Hepatocyte (in vitro differentiated cells): Measurements from ENCODE around the gene TSTD2. TPM values are rescaled to one million over a fixed set of nuclear protein-coding genes. Genes with fewer than 3 reads are reported as not detected.

Source experiments
- DNase-seq: peaks from one replicate; pipeline ENCODE4 v3.0.0-alpha.2; 2016; ENCODE audit warnings: low spot score
- H2AFZ ChIP-seq: fragments of 200-600 bp; sonication (generic); 2 replicates; pipeline ENCODE4 v1.6.0; 2016; ENCODE audit warnings: antibody characterized with exemption, mild to moderate bottlenecking
- H3K27ac ChIP-seq: fragments of 200-600 bp; sonication (generic); 2 replicates; pipeline ENCODE4 v1.5.1; 2016; ENCODE audit warnings: mild to moderate bottlenecking
- H3K27me3 ChIP-seq: fragments of 200-600 bp; sonication (generic); 2 replicates; pipeline ENCODE4 v1.6.1; 2016
- H3K36me3 ChIP-seq: fragments of 200-600 bp; sonication (generic); replicated peaks from 2 replicates; pipeline ENCODE4 v1.5.1; 2016; ENCODE audit warnings: low read depth; ENCODE audit not compliant: insufficient read depth
- H3K4me1 ChIP-seq: fragments of 200-600 bp; sonication (generic); 2 replicates; pipeline ENCODE4 v1.5.1; 2016; ENCODE audit warnings: mild to moderate bottlenecking, moderate library complexity; ENCODE audit not compliant: insufficient read depth
- H3K4me2 ChIP-seq: fragments of 200-600 bp; sonication (generic); 2 replicates; pipeline ENCODE4 v1.6.0; 2016
- H3K4me3 ChIP-seq: fragments of 200-600 bp; sonication (generic); 2 replicates; pipeline ENCODE4 v1.5.1; 2016; ENCODE audit warnings: mild to moderate bottlenecking
- H3K79me2 ChIP-seq: fragments of 200-600 bp; sonication (generic); 2 replicates; pipeline ENCODE4 v1.6.0; 2017; ENCODE audit warnings: mild to moderate bottlenecking
- H3K9me2 ChIP-seq: fragments of 200-600 bp; sonication (generic); replicated peaks from 2 replicates; pipeline ENCODE4 v1.6.0; 2017; ENCODE audit warnings: mild to moderate bottlenecking; ENCODE audit not compliant: insufficient read depth
- H3K9me3 ChIP-seq: fragments of 200-600 bp; sonication (generic); 2 replicates; pipeline ENCODE4 v1.5.1; 2016; ENCODE audit warnings: low read depth, mild to moderate bottlenecking
- H4K20me1 ChIP-seq: fragments of 200-600 bp; sonication (generic); 2 replicates; pipeline ENCODE4 v1.6.0; 2016; ENCODE audit warnings: mild to moderate bottlenecking; ENCODE audit not compliant: insufficient read depth, poor library complexity, severe bottlenecking
- CTCF ChIP-seq: fragments of 200-600 bp; sonication (generic); IDR thresholded peaks from 2 replicates; pipeline ENCODE4 v1.5.1; 2016; ENCODE audit warnings: antibody characterized with exemption, mild to moderate bottlenecking; ENCODE audit not compliant: poor library complexity
- EZH2 ChIP-seq: fragments of 200-600 bp; sonication (generic); IDR thresholded peaks from 2 replicates; pipeline ENCODE4 v1.6.1; 2016; ENCODE audit warnings: antibody characterized with exemption, mild to moderate bottlenecking, borderline replicate concordance
- EZH2phosphoT487 ChIP-seq: fragments of 200-600 bp; sonication (generic); IDR thresholded peaks from one replicate; pipeline ENCODE4 v1.6.1; 2018; ENCODE audit warnings: antibody characterized with exemption, mild to moderate bottlenecking, low read depth, moderate library complexity; ENCODE audit not compliant: unreplicated experiment, severe bottlenecking
- WGBS: methylation state at CpG from one replicate; pipeline ENCODE4 v1.1.6; 2016; ENCODE audit warnings: low lambda C conversion rate; ENCODE audit errors: missing lambda C conversion rate; 5-methylcytosine and 5-hydroxymethylcytosine counted together
- polyA plus RNA-seq: library from polyadenylated mRNA; unstranded; fragments of >200 nt; fragmentation: Nextera tagmentation; extraction: Ambion mirVana; gene quantifications from 2 replicates; pipeline ENCODE4 v1.2.1, GENCODE V29; 2016
- total RNA-seq: library from RNA; depleted of rRNA; stranded (reverse); fragments of >200 nt; gene quantifications from 2 replicates; pipeline ENCODE4 v1.2.3, GENCODE V29; 2014

TSTD2 gene
- total and polyA plus RNA-seq, 2 experiments from 2014 or later, result 4.3 to 19.0 TPM

GRCh38 chr9:97558701-97559101 lies 74.5 kb downstream of the TSTD2 start:
- H4K20me1 ChIP-seq, result no peaks in the 10 kb centered on the region
- H3K4me2 ChIP-seq, result no peak overlapping the region
- H3K4me3 ChIP-seq, result no peak overlapping the region
- no peaks in the 10 kb centered on the region for H3K9me2 ChIP-seq
- TF ChIP-seq CTCF, result no peak
- no peak for TF ChIP-seq EZH2
- no peak for TF ChIP-seq EZH2phosphoT487
- WGBS, result 89% methylated on average over 3 of the region's 3 CpGs
- no peak for DNase-seq
- H3K9me3 ChIP-seq, result no peaks in the 10 kb centered on the region
- peak overlapping the region; percentile 51 for H3K27ac ChIP-seq
- H3K27me3 ChIP-seq, result no peaks in the 10 kb centered on the region
- no peaks in the 10 kb centered on the region for H3K36me3 ChIP-seq
- no peak overlapping the region for H2AFZ ChIP-seq
- H3K4me1 ChIP-seq, result peaks cover 3% of the 10 kb centered on the region
- no peaks in the 10 kb centered on the region for H3K79me2 ChIP-seq

GRCh38 chr9:97557606-97558095 lies 75.5 kb downstream of the TSTD2 start:
- H3K9me2 ChIP-seq, result no peaks in the 10 kb centered on the region
- DNase-seq, result peak; percentile 25
- no peaks in the 10 kb centered on the region for H3K27me3 ChIP-seq
- H3K4me3 ChIP-seq, result no peak overlapping the region
- no peak overlapping the region for H3K4me2 ChIP-seq
- H4K20me1 ChIP-seq, result no peaks in the 10 kb centered on the region
- H3K79me2 ChIP-seq, result no peaks in the 10 kb centered on the region
- H2AFZ ChIP-seq, result no peak overlapping the region
- H3K4me1 ChIP-seq, result peaks cover 3% of the 10 kb centered on the region
- TF ChIP-seq CTCF, result no peak
- no peak for TF ChIP-seq EZH2
- no peaks in the 10 kb centered on the region for H3K36me3 ChIP-seq
- H3K27ac ChIP-seq, result peak overlapping the region; percentile 51
- H3K9me3 ChIP-seq, result no peaks in the 10 kb centered on the region
- WGBS, result 74% methylated on average over 7 of the region's 7 CpGs

GRCh38 chr9:97556721-97557605 lies 76.2 kb downstream of the TSTD2 start:
- H3K27ac ChIP-seq, result no peak overlapping the region
- H3K79me2 ChIP-seq, result no peaks in the 10 kb centered on the region
- H2AFZ ChIP-seq, result no peak overlapping the region
- H3K4me2 ChIP-seq, result no peak overlapping the region
- TF ChIP-seq EZH2phosphoT487 (no peak), CTCF (no peak), EZH2 (no peak)
- no peaks in the 10 kb centered on the region for H3K9me2 ChIP-seq
- no peaks in the 10 kb centered on the region for H3K36me3 ChIP-seq
- DNase-seq, result no peak
- H3K27me3 ChIP-seq, result no peaks in the 10 kb centered on the region
- H3K4me3 ChIP-seq, result no peak overlapping the region
- 75% methylated on average over 15 of the region's 15 CpGs for WGBS
- H3K9me3 ChIP-seq, result no peaks in the 10 kb centered on the region
- H4K20me1 ChIP-seq, result no peaks in the 10 kb centered on the region
- peaks cover 3% of the 10 kb centered on the region for H3K4me1 ChIP-seq
